Epithelial cell of proximal tubule (primary cell): ENCODE measurements around the gene CACNA1D. TPM values are rescaled to one million over a fixed set of nuclear protein-coding genes. Genes with fewer than 3 reads are reported as not detected.

ENCODE experiments used
- DNase-seq: peaks from one replicate; pipeline ENCODE4 v3.0.0-alpha.2; 2011; ENCODE audit warnings: low read depth
- H3K4me3 ChIP-seq: 2 replicates; pipeline ENCODE4 v1.5.1; 2011; ENCODE audit warnings: low read depth, mild to moderate bottlenecking, low read length
- CTCF ChIP-seq: conservative IDR thresholded peaks from 2 replicates; pipeline ENCODE4 v1.5.1; 2012; ENCODE audit warnings: low read depth, mild to moderate bottlenecking, low read length
- total RNA-seq: library from RNA; depleted of rRNA; stranded (reverse); fragments of >200 nt; gene quantifications from 2 replicates; pipeline ENCODE4 v1.2.3, GENCODE V29; 2015

CACNA1D gene
- total RNA-seq, 1 donor from 2014 or later = 1.9 TPM

- TF ChIP-seq CTCF = no peak
- DNase-seq = no peak
- H3K4me3 ChIP-seq = no peak overlapping the region
These were observed 324.9 kb downstream of the CACNA1D start for GRCh38 chr3:53819163-53819868.

- no peak overlapping the region for H3K4me3 ChIP-seq
- no peak for DNase-seq
- TF ChIP-seq CTCF = no peak
These were observed 325.7 kb downstream of the CACNA1D start for GRCh38 chr3:53820084-53820483.

GRCh38 chr3:53820756-53821580 is 326.6 kb downstream of the CACNA1D start:
- DNase-seq = no peak
- no peak for TF ChIP-seq CTCF
- H3K4me3 ChIP-seq = no peak overlapping the region

GRCh38 chr3:53821631-53822121 is 327.3 kb downstream of the CACNA1D start:
- no peak overlapping the region for H3K4me3 ChIP-seq
- DNase-seq = no peak
- no peak for TF ChIP-seq CTCF

GRCh38 chr3:53822331-53822741 is 327.9 kb downstream of the CACNA1D start:
- TF ChIP-seq CTCF = no peak
- H3K4me3 ChIP-seq = no peak overlapping the region
- no peak for DNase-seq

- TF ChIP-seq CTCF = no peak
- H3K4me3 ChIP-seq = no peak overlapping the region
- no peak for DNase-seq
These were observed 328.9 kb downstream of the CACNA1D start for GRCh38 chr3:53823026-53823955.
